Astrocyte of the cerebellum (primary cell): Measurements from ENCODE around the gene HOXA7.
A peak's percentile ranks its signal among the peaks of the same experiment; 100 is the strongest.

Source experiments
- DNase-seq: peaks from one replicate; pipeline ENCODE4 v3.0.0-alpha.2; 2011; ENCODE audit warnings: low read depth
- H3K4me3 ChIP-seq: 2 replicates; pipeline ENCODE4 v1.5.1; 2011; ENCODE audit warnings: mild to moderate bottlenecking, low read depth, low read length, moderate library complexity
- in situ Hi-C: cut with HindIII; loops from 2 replicates; pipeline ENCODE4 v1.10.0; 2017; ENCODE audit warnings: low sequenced_read_pairs
- TF ChIP-seq, protein P1 (sequence below): IDR thresholded peaks from 2 replicates; pipeline ENCODE4 v1.5.1; 2012; ENCODE audit warnings: low read length, low read depth, moderate library complexity, mild to moderate bottlenecking; ENCODE audit errors: missing control alignments

The HOXA7 gene

DNA sequence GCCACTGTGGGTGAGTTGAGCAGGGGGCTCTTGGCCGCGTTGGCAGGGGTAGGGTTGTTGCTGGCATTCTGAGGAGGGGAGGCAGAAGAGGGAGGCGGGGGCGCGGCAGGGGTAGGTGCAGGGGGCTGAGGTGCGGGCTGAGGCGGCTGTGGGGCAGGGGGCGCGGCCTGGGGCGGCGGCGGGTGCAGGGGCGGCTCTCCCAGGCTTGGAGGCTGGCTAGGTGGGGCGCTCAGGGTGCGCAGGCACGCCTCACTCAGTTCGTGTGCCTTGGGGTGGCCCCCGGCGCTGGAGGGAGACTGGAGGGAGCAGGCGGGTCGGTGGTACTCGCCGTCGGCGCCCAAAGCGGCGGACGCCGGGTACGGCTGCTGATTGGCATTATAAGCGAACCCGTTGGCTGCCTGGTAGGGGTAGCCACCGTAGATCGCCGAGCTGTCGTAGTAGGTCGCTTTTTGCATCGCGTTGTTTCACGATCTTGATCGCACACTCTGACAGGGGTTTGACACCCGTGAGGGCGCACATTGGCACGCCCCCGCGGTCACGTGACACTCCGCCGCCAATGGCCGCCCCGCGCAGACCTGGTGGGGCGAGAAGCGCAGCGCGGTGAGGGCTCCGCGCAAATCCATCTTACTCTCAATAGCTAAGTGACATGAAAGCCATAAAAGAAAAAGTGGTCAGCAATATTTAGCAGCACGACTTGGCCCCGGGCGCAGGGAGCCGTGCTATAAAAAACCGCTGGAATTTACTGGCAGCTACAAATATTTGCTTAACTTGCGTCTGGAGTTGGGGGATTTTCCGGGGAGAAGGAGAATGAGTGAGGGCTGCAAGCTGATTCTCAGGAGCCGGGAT is 46.1 kb downstream of the HOXA7 start:
- DNase-seq = peak; percentile 92

DNA sequence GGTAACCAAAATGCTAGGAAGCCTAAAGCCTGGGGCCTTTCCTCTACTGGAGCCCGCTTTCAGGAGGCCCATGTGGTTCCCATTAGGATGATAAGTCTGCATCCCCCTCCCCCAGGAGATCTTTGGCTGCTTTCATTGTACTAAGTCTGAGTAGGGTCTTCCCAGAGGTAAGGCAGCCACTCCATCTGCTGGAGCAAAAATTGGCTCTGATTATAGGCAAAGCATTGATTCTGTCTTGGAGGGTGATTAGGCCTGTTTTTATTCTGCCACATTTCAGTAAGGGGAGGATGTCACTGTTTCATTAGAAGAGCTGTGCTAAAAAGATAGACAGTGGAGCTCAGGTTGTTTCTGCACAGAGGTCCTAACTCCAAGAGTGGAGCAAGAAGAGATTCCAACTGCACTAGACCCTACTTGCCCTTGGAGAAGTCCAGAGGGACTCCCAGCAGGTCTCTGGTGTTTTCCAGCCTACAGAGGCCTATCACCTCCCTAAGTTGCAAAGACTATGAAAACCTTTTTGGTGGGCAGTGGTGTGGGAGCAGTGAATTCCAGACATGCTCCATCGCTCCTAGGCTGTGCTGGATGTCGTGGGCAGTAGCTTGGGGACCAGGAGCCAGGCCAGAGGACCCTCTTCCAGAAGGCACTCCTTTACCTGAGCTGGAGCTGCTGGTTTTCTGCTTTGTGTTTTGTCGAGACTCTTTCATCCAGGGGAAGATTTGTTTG is 46.8 kb downstream of the HOXA7 start:
- in situ Hi-C loops = no loop called here
- TF ChIP-seq, protein P1, sequence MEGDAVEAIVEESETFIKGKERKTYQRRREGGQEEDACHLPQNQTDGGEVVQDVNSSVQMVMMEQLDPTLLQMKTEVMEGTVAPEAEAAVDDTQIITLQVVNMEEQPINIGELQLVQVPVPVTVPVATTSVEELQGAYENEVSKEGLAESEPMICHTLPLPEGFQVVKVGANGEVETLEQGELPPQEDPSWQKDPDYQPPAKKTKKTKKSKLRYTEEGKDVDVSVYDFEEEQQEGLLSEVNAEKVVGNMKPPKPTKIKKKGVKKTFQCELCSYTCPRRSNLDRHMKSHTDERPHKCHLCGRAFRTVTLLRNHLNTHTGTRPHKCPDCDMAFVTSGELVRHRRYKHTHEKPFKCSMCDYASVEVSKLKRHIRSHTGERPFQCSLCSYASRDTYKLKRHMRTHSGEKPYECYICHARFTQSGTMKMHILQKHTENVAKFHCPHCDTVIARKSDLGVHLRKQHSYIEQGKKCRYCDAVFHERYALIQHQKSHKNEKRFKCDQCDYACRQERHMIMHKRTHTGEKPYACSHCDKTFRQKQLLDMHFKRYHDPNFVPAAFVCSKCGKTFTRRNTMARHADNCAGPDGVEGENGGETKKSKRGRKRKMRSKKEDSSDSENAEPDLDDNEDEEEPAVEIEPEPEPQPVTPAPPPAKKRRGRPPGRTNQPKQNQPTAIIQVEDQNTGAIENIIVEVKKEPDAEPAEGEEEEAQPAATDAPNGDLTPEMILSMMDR = no peak
- no peak for DNase-seq
- peak overlapping the region; percentile 76 for H3K4me3 ChIP-seq

More for the DNA sequence above, 46.1 kb downstream of the HOXA7 start:
- TF ChIP-seq, protein P1 = no peak
- H3K4me3 ChIP-seq = peak overlapping the region; percentile 76
- in situ Hi-C loops = no loop called here

DNA sequence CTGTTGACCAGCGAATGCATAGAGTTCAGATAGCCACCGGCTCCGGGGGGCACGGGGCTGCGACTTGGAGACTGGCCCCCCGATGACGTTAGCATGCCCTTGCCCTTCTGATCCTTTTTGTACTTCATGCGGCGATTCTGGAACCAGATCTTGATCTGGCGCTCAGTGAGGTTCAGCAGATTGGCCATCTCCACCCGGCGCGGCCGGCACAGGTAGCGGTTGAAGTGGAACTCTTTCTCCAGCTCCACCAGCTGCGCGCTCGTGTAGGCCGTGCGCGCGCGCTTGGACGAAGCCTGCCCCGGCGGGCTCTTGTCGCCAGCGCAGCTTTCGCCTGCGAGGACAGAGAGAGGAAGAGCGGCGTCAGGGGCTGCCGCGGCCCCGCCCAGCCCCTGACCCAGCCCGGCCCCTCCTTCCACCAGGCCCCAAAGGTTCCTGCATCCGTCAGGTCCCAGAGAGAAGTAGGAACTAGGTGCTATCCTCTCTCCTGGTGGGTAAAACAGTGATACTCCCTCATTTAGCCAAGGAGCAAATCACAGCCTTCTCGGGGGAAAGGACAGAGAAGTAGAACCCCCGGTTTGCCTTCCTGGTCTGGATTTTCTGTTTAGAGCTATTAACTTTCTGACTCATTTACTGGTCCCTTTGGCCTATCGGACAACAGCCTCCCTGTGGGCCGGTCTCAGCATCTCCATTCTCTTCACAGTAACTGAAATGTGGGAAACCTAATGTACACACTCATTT is 47.9 kb downstream of the HOXA7 start:
- in situ Hi-C loops = no loop called here
- peak overlapping the region; percentile 32 for H3K4me3 ChIP-seq
- no peak for DNase-seq
- TF ChIP-seq, protein P1 = no peak

DNA sequence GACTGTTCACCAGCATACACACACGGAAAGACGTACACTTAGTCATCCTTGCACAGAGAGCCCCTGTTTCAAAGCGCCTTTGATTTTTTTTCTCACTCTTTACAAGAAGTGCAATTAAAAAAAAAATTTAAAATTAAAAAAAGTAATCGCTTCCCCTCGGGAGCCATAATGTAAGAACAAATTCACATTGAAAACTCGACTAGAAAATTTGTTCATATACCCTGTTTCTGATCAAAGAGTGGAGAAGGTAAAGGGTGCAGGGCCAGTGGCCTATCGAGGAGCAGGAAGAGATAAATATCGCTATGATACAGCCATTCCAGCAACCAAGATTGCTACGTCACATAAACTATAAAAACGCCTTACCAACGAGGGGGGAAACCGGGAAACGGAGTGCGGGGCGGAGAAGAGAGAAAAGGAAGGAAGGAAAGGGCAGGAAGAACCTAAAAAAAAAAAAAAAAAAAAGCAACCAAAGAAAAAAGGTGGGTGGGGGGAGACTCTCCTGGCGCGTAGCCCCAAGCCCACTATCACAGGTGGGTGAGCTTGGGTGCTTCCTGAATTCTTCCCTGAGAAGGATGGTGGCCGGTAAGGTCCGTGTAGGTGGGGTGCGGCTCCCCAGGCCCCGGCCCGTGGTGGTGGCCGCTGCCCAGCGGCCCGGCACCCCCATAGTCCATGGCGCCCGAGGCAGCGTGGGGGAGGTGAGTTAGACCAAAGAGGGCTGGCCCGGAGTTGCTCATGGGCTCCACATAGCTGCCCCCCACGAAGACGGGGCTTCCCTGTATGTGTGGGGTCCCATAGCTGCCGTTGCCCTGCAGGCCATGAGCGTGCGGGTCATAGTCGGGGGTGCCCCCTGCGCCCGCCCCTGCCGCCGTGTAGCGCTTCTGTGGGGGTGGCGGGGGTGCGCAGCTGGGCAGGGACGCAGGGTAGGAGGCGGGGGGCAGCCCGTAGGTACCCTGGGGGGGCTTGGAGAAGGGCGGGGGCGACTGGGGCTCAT is 48.8 kb downstream of the HOXA7 start:
- peak overlapping the region; percentile 32 for H3K4me3 ChIP-seq
- no peak for DNase-seq
- in situ Hi-C loops = no loop called here
- TF ChIP-seq, protein P1 = no peak

DNA sequence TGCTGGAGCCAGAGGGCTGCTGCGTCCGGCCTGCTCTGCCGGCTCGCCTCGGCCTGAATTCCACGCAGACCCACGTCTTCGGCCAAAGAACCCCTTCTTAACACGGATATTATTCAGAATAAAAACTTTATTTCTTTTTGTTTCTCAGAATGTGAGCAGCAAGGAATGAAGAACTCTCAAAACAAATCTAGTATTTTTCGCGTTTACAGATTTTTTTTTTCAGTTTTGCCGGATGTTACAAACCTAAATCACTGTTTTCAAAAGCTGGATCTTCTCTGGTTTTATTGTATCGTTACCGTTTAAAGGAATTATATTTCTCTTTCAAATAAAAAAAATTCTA is 49.6 kb downstream of the HOXA7 start:
- in situ Hi-C loops = no loop called here
- peak overlapping the region; percentile 32 for H3K4me3 ChIP-seq
- TF ChIP-seq, protein P1 = no peak
- DNase-seq = no peak
